Measurements from ENCODE around the gene RAB3GAP2. TPM values are rescaled to one million over a fixed set of nuclear protein-coding genes. Genes with fewer than 3 reads are reported as not detected.

Gene RAB3GAP2
- total and polyA plus RNA-seq, 10 of the 15 experiments (the other 5 are each of a cell fraction or from before 2014, with no cell fraction given): 11.9 to 51.1 (median 24.4) TPM

- peak overlapping the region; percentile 83 for H3K4me2 ChIP-seq (ENCODE audit: control insufficient read depth, insufficient read depth)
- SMC1A ChIA-PET (ENCODE audit: uncharacterized antibody, unreplicated experiment): interaction anchor here (0.8 to 11.8 kb wide), 22 partner anchors 9 to 557 kb away, joined by 3 to 250 read pairs (median 5); partner anchors contain the start of gene RAB3GAP2
- DNase-seq (ENCODE audit: low read depth, low spot score): peak; percentile 83
- no peaks in the 10 kb centered on the region for H3K27me3 ChIP-seq (replicated peaks in 1 of 2; ENCODE audit: control insufficient read depth in 2 of 2, insufficient read depth in 2 of 2, low read length in 1 of 2)
- H3K9ac ChIP-seq (ENCODE audit: control insufficient read depth, insufficient read depth, low read length): peak overlapping the region; percentile 71
- H3K4me3 ChIP-seq: peak overlapping the region; percentile 66
- H3K9me3 ChIP-seq (replicated peaks; ENCODE audit: control insufficient read depth, insufficient read depth, low read length): no peaks in the 10 kb centered on the region; the same call in 1 of the 3 replicates
- H2AFZ ChIP-seq (ENCODE audit: control insufficient read depth, low read depth, low read length): peak overlapping the region; percentile 59
- H4K20me1 ChIP-seq (ENCODE audit: control insufficient read depth, insufficient read depth): no peaks in the 10 kb centered on the region
- under 1% methylated on average over 15 of the region's 15 CpGs for WGBS (ENCODE audit: insufficient coverage, insufficient replicate concordance, low lambda C conversion rate, missing lambda C conversion rate)
- peaks cover 75% of the 10 kb centered on the region for H3K79me2 ChIP-seq (ENCODE audit: control insufficient read depth, insufficient read depth, low read length)
- peak; percentile 75 for ATAC-seq
- FAIRE-seq: peak; percentile 86
- peak overlapping the region; percentile 96 for H3K27ac ChIP-seq (ENCODE audit: control insufficient read depth, insufficient read depth)
- H3K4me1 ChIP-seq (ENCODE audit: control insufficient read depth, insufficient read depth, low read length): peaks cover 17% of the 10 kb centered on the region
- RAD21 ChIA-PET (ENCODE audit: unreplicated experiment): interaction anchor here (0.6 to 18.1 kb wide), 24 partner anchors 9 to 557 kb away, joined by 3 to 189 read pairs (median 7); partner anchors contain the start of genes BPNT1 and RAB3GAP2
- in situ Hi-C loops (cut with MboI) (no loop called here), intact Hi-C loops (cut with micrococcal nuclease; ENCODE audit: unreplicated experiment) (loop anchor here (1.0 to 10.0 kb wide), 5 partner anchors 52 to 557 kb away; partner anchors contain the start of gene RAB3GAP2)
- H3K36me3 ChIP-seq (ENCODE audit: control insufficient read depth in 2 of 2, insufficient read depth in 2 of 2, low read length in 1 of 2): no peaks in the 10 kb centered on the region; a peak in 1 of 4 replicates
- BruUV-seq (replicated peaks): TSS peak; percentile 73
- POLR2A ChIA-PET: interaction anchor here (0.5 to 4.6 kb wide), 13 partner anchors 9 to 849 kb away, joined by 3 to 55 read pairs (median 5); partner anchors contain the start of genes BPNT1 and RAB3GAP2
- CTCF ChIA-PET: interaction anchor here (0.6 to 11.4 kb wide), 24 partner anchors 10 to 583 kb away, joined by 3 to 101 read pairs (median 8); partner anchors contain the start of gene RAB3GAP2
- no peak for TF ChIP-seq ZSCAN29 (IDR thresholded peaks at IDR 0.05)
- no peak for TF ChIP-seq ESRRA (IDR thresholded peaks at IDR 0.05; ENCODE audit: low read length)
- no peak for TF ChIP-seq WRNIP1 (IDR thresholded peaks at IDR 0.05; ENCODE audit: borderline replicate concordance, low read depth, low read length)
- TF ChIP-seq RELA (IDR thresholded peaks at IDR 0.05; ENCODE audit: borderline replicate concordance, partially characterized antibody): peak; percentile 89
- peak; percentile 71 for TF ChIP-seq BCL11A (IDR thresholded peaks at IDR 0.05; ENCODE audit: low read depth, low read length)
- no peak for TF ChIP-seq NFYB (IDR thresholded peaks at IDR 0.05; ENCODE audit: insufficient read depth, low read depth, low read length)
- peak; percentile 86 for TF ChIP-seq SMAD5 (IDR thresholded peaks at IDR 0.05; ENCODE audit: low read depth)
- no peak for TF ChIP-seq DPF2 (IDR thresholded peaks at IDR 0.05)
- TF ChIP-seq ATF7 (IDR thresholded peaks at IDR 0.05; ENCODE audit: low read depth): peak; percentile 61
- no peak for TF ChIP-seq IRF4 (IDR thresholded peaks at IDR 0.05; ENCODE audit: low read depth, low read length)
- TF ChIP-seq ZNF687 (IDR thresholded peaks at IDR 0.05): 0 out of 2 replicates have a peak, but pooled peaks have one; percentile 29
- TF ChIP-seq HDGF (IDR thresholded peaks at IDR 0.05): 0 out of 2 replicates have a peak, but pooled peaks have one; percentile 27
- no peak for TF ChIP-seq GABPA (IDR thresholded peaks at IDR 0.05; ENCODE audit: low read depth)
- TF ChIP-seq CHD2 (IDR thresholded peaks at IDR 0.05; ENCODE audit: borderline replicate concordance, low read depth, low read length): peak; percentile 71
- peak; percentile 60 for TF ChIP-seq CREM (IDR thresholded peaks at IDR 0.05; ENCODE audit: low read depth)
- no peak for TF ChIP-seq E4F1 (IDR thresholded peaks at IDR 0.05; ENCODE audit: borderline replicate concordance, partially characterized antibody)
- peak; percentile 61 for TF ChIP-seq NBN (IDR thresholded peaks at IDR 0.05)
- peak; percentile 26 for TF ChIP-seq MYC (IDR thresholded peaks at IDR 0.05; ENCODE audit: insufficient read depth, insufficient read length, insufficient replicate concordance, low read length, severe bottlenecking)
These were observed 52.2 kb downstream of the RAB3GAP2 start for GRCh38 chr1:220219865-220220698.
